Measurements from ENCODE around the gene MEPE.

Gene MEPE

DNA sequence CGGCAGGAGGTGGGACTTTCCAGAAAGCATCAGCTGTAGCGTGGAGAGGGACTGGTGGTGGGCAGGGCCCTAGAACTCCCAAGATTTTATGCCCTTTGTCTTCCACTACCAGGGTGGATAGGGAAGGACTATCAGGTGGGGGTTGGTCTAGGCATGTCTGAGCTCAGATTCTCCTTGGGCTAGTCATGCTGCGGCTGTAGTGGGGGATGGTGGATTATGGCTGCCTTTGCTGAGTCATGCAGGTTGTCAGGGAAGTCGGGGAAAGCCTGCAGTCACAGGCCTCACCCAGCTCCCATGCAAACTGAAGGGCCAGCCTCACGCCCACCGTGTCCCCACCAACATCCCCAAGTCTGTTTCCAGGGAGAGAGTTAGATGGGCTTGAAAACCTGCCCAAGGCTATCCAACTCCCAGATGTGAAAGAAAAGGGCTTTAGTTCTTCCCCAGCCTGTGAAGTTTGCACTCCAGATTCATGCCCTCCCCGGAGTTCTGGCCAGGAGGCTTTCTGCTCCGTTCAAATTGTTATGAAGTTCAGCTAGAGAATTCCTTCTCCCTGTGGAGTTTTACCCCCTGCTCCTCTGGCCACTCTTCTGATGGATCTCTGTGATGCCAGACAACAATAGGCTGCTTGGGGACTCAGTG is 13.4 kb upstream of the MEPE start:
- Histone ChIP-seq H2AFZ (ENCODE audit: low read depth, low read length) (peak overlapping the region; percentile 72), H3K14ac (ENCODE audit: low read length in 2 of 2) (no peak overlapping the region), H3K23ac (ENCODE audit: low read length in 2 of 2) (no peak overlapping the region), H3K18ac (ENCODE audit: low read depth in 1 of 2, low read length in 2 of 2) (peak overlapping the region; percentile 34 to 56), H3K4me3 (ENCODE audit: insufficient read depth in 1 of 2, low read depth in 1 of 2, low read length in 2 of 2) (no peak overlapping the region), H3K4me2 (ENCODE audit: low read length, poor library complexity, severe bottlenecking) (no peak overlapping the region), H3K36me3 (ENCODE audit: control insufficient read depth in 1 of 2, insufficient read depth in 2 of 2, low read depth in 1 of 2, low read length in 2 of 2) (no peaks in the 10 kb centered on the region), H2BK120ac (ENCODE audit: low read depth, low read length) (peak overlapping the region; percentile 97), H3K4me1 (ENCODE audit: control insufficient read depth, insufficient read depth, low read depth, low read length) (peaks cover 7% of the 10 kb centered on the region), H3K27ac (ENCODE audit: low read length, poor library complexity, severe bottlenecking) (peak overlapping the region; percentile 87), H2AK5ac (ENCODE audit: low read length, severe bottlenecking) (peak overlapping the region; percentile 76), H3K79me1 (replicated peaks; ENCODE audit: low read length, poor library complexity, severe bottlenecking) (no peaks in the 10 kb centered on the region), H4K91ac (ENCODE audit: low read length) (peak overlapping the region; percentile 68), H2BK15ac (ENCODE audit: low read depth, poor library complexity, severe bottlenecking) (peak overlapping the region; percentile 48), H3K9ac (ENCODE audit: low read length) (no peak overlapping the region), H2BK5ac (ENCODE audit: low read depth, low read length, poor library complexity, severe bottlenecking) (peak overlapping the region; percentile 81), H3K27me3 (ENCODE audit: control insufficient read depth in 1 of 2, insufficient read depth in 1 of 2, low read length in 2 of 2) (no peaks in the 10 kb centered on the region), H2BK12ac (ENCODE audit: low read length in 2 of 2) (peak overlapping the region; percentile 0 to 21), H3K4ac (ENCODE audit: low read depth in 1 of 2, low read length in 2 of 2) (peak overlapping the region in 1 of 2 experiments; percentile 26), H3K9me3 (ENCODE audit: control insufficient read depth, low read length) (no peaks in the 10 kb centered on the region), H4K8ac (ENCODE audit: low read length) (peak overlapping the region; percentile 95)
- 69% methylated on average over 7 of the region's 8 CpGs for WGBS
- DNase-seq = peak; percentile 77

DNA sequence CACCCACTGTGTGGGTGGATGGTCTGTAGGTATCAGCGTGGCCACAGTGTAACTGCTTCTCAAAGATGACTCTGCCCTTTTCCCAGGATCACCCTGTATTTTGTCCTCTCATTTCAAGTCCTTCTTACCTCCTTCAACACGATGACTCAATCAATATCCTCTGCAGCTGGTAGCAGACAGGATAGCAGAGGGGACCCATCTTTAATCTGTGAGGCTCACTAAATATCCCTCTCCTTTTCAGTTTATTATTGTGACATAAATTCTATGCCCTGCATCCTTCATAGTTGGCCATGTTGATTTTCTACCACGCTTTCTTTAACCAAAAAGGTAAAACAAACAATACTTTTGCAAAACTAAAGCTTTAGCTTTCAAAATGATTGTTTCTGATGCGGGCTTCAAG is 9.6 kb upstream of the MEPE start:
- no peak overlapping the region for H3K27ac ChIP-seq (ENCODE audit: low read length, poor library complexity, severe bottlenecking)
- H3K36me3 ChIP-seq (ENCODE audit: control insufficient read depth in 1 of 2, insufficient read depth in 2 of 2, low read depth in 1 of 2, low read length in 2 of 2) = no peaks in the 10 kb centered on the region
- H3K4ac ChIP-seq (ENCODE audit: low read depth in 1 of 2, low read length in 2 of 2) = peak overlapping the region in 1 of 2 experiments; percentile 17
- H4K91ac ChIP-seq (ENCODE audit: low read length) = no peak overlapping the region
- no peak overlapping the region for H2AFZ ChIP-seq (ENCODE audit: low read depth, low read length)
- no peak overlapping the region for H3K9ac ChIP-seq (ENCODE audit: low read length)
- no peaks in the 10 kb centered on the region for H3K9me3 ChIP-seq (ENCODE audit: control insufficient read depth, low read length)
- no peak overlapping the region for H2BK120ac ChIP-seq (ENCODE audit: low read depth, low read length)
- H4K8ac ChIP-seq (ENCODE audit: low read length) = no peak overlapping the region
- H3K4me3 ChIP-seq (ENCODE audit: insufficient read depth in 1 of 2, low read depth in 1 of 2, low read length in 2 of 2) = no peak overlapping the region
- H3K4me1 ChIP-seq (ENCODE audit: control insufficient read depth, insufficient read depth, low read depth, low read length) = peaks cover 7% of the 10 kb centered on the region
- H2BK12ac ChIP-seq (ENCODE audit: low read length in 2 of 2) = no peak overlapping the region
- H3K18ac ChIP-seq (ENCODE audit: low read depth in 1 of 2, low read length in 2 of 2) = peak overlapping the region in 1 of 2 experiments; percentile 79
- no peak overlapping the region for H3K4me2 ChIP-seq (ENCODE audit: low read length, poor library complexity, severe bottlenecking)
- 93% methylated on average over 4 of the region's 4 CpGs for WGBS
- no peak for DNase-seq
- no peak overlapping the region for H2AK5ac ChIP-seq (ENCODE audit: low read length, severe bottlenecking)
- no peak overlapping the region for H2BK15ac ChIP-seq (ENCODE audit: low read depth, poor library complexity, severe bottlenecking)
- no peak overlapping the region for H3K23ac ChIP-seq (ENCODE audit: low read length in 2 of 2)
- no peak overlapping the region for H2BK5ac ChIP-seq (ENCODE audit: low read depth, low read length, poor library complexity, severe bottlenecking)
- peak overlapping the region in 1 of 2 experiments; percentile 76 for H3K14ac ChIP-seq (ENCODE audit: low read length in 2 of 2)
- H3K79me1 ChIP-seq (replicated peaks; ENCODE audit: low read length, poor library complexity, severe bottlenecking) = no peaks in the 10 kb centered on the region
- H3K27me3 ChIP-seq (ENCODE audit: control insufficient read depth in 1 of 2, insufficient read depth in 1 of 2, low read length in 2 of 2) = no peaks in the 10 kb centered on the region

DNA sequence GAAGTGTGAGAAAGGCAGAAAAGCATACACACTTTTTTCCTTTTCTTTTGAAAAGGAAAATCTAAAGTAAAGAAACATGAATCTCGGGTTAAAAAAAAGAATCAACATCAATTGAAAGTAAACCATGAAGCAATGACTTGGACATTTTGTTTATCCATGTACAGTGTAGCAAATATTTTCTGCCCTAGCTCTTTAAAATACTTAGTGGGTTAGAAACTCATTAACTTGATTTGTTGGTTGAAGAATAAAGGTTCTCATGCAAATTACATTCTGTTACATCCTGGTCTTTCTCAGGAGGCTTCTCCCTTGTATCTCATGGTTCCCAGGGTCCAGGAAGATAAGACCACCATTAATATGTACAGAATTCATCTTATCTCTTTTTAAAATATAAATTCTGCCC is 9.0 kb upstream of the MEPE start:
- no peak overlapping the region for H3K23ac ChIP-seq (ENCODE audit: low read length in 2 of 2)
- no peak overlapping the region for H4K8ac ChIP-seq (ENCODE audit: low read length)
- no peak overlapping the region for H3K14ac ChIP-seq (ENCODE audit: low read length in 2 of 2)
- H2AK5ac ChIP-seq (ENCODE audit: low read length, severe bottlenecking) = no peak overlapping the region
- H4K91ac ChIP-seq (ENCODE audit: low read length) = no peak overlapping the region
- H2AFZ ChIP-seq (ENCODE audit: low read depth, low read length) = no peak overlapping the region
- no peak overlapping the region for H3K27ac ChIP-seq (ENCODE audit: low read length, poor library complexity, severe bottlenecking)
- H3K79me1 ChIP-seq (replicated peaks; ENCODE audit: low read length, poor library complexity, severe bottlenecking) = no peaks in the 10 kb centered on the region
- no peak overlapping the region for H3K4me3 ChIP-seq (ENCODE audit: insufficient read depth in 1 of 2, low read depth in 1 of 2, low read length in 2 of 2)
- H2BK5ac ChIP-seq (ENCODE audit: low read depth, low read length, poor library complexity, severe bottlenecking) = no peak overlapping the region
- no peaks in the 10 kb centered on the region for H3K27me3 ChIP-seq (ENCODE audit: control insufficient read depth in 1 of 2, insufficient read depth in 1 of 2, low read length in 2 of 2)
- no peak overlapping the region for H2BK12ac ChIP-seq (ENCODE audit: low read length in 2 of 2)
- peak; percentile 19 for DNase-seq
- no peaks in the 10 kb centered on the region for H3K36me3 ChIP-seq (ENCODE audit: control insufficient read depth in 1 of 2, insufficient read depth in 2 of 2, low read depth in 1 of 2, low read length in 2 of 2)
- H3K4ac ChIP-seq (ENCODE audit: low read depth in 1 of 2, low read length in 2 of 2) = no peak overlapping the region
- H2BK15ac ChIP-seq (ENCODE audit: low read depth, poor library complexity, severe bottlenecking) = no peak overlapping the region
- no peak overlapping the region for H3K4me2 ChIP-seq (ENCODE audit: low read length, poor library complexity, severe bottlenecking)
- WGBS = no CpG with 5 or more reads among the region's 1 CpG
- H3K9me3 ChIP-seq (ENCODE audit: control insufficient read depth, low read length) = no peaks in the 10 kb centered on the region
- H3K18ac ChIP-seq (ENCODE audit: low read depth in 1 of 2, low read length in 2 of 2) = no peak overlapping the region
- H3K9ac ChIP-seq (ENCODE audit: low read length) = no peak overlapping the region
- no peak overlapping the region for H2BK120ac ChIP-seq (ENCODE audit: low read depth, low read length)
- peaks cover 7% of the 10 kb centered on the region for H3K4me1 ChIP-seq (ENCODE audit: control insufficient read depth, insufficient read depth, low read depth, low read length)

DNA sequence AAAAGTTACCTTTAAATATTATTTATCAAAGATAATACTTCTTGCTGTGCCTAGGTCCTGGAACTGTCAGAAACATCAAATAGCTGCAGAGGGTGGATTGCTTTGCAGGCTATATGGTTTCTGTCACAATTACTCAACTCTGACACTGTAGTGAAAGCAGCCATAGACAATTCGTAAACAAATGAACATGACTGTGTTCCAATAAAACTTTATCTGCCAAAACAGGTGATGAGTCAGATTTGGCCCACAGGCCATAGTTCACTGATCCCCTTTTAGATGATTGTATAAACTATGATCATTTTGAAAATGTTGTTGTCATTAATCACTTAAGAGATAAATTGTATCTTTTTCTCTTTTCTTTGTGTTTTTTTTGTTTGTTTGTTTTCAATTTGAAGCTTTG is 8.4 kb upstream of the MEPE start:
- H3K14ac ChIP-seq (ENCODE audit: low read length in 2 of 2) = no peak overlapping the region
- no peak overlapping the region for H2BK5ac ChIP-seq (ENCODE audit: low read depth, low read length, poor library complexity, severe bottlenecking)
- H3K9me3 ChIP-seq (ENCODE audit: control insufficient read depth, low read length) = no peaks in the 10 kb centered on the region
- H3K4me1 ChIP-seq (ENCODE audit: control insufficient read depth, insufficient read depth, low read depth, low read length) = peaks cover 2% of the 10 kb centered on the region
- H3K27ac ChIP-seq (ENCODE audit: low read length, poor library complexity, severe bottlenecking) = no peak overlapping the region
- no peak overlapping the region for H2AFZ ChIP-seq (ENCODE audit: low read depth, low read length)
- no peak overlapping the region for H2BK15ac ChIP-seq (ENCODE audit: low read depth, poor library complexity, severe bottlenecking)
- DNase-seq = peak; percentile 32
- no peak overlapping the region for H2BK12ac ChIP-seq (ENCODE audit: low read length in 2 of 2)
- no peak overlapping the region for H2BK120ac ChIP-seq (ENCODE audit: low read depth, low read length)
- no peak overlapping the region for H3K4me2 ChIP-seq (ENCODE audit: low read length, poor library complexity, severe bottlenecking)
- no peaks in the 10 kb centered on the region for H3K36me3 ChIP-seq (ENCODE audit: control insufficient read depth in 1 of 2, insufficient read depth in 2 of 2, low read depth in 1 of 2, low read length in 2 of 2)
- no peaks in the 10 kb centered on the region for H3K27me3 ChIP-seq (ENCODE audit: control insufficient read depth in 1 of 2, insufficient read depth in 1 of 2, low read length in 2 of 2)
- no peak overlapping the region for H3K23ac ChIP-seq (ENCODE audit: low read length in 2 of 2)
- H3K4ac ChIP-seq (ENCODE audit: low read depth in 1 of 2, low read length in 2 of 2) = no peak overlapping the region
- no peak overlapping the region for H3K18ac ChIP-seq (ENCODE audit: low read depth in 1 of 2, low read length in 2 of 2)
- H3K79me1 ChIP-seq (replicated peaks; ENCODE audit: low read length, poor library complexity, severe bottlenecking) = no peaks in the 10 kb centered on the region
- no CpG with 5 or more reads among the region's 1 CpG for WGBS
- no peak overlapping the region for H2AK5ac ChIP-seq (ENCODE audit: low read length, severe bottlenecking)
- H4K91ac ChIP-seq (ENCODE audit: low read length) = no peak overlapping the region
- no peak overlapping the region for H4K8ac ChIP-seq (ENCODE audit: low read length)
- no peak overlapping the region for H3K9ac ChIP-seq (ENCODE audit: low read length)
- no peak overlapping the region for H3K4me3 ChIP-seq (ENCODE audit: insufficient read depth in 1 of 2, low read depth in 1 of 2, low read length in 2 of 2)
